Gastrocnemius medialis (tissue), 4 donors: ENCODE data around the gene UCK1. TPM values are rescaled to one million over a fixed set of nuclear protein-coding genes. Genes with fewer than 3 reads are reported as not detected.

ENCODE experiments used
- ATAC-seq, 2 donors: fragments of 150-250 bp; one replicate each; pipeline ENCODE4 v1.9.1; 2016
- DNase-seq, 2 donors: peaks; one replicate each; pipeline ENCODE4 v3.0.0-alpha.2; 2019
- H3K27ac ChIP-seq, 4 donors: fragments of 200-600 bp; sonication (generic); 1 replicate in 1 of 4; 2 replicates in 3 of 4; pipeline ENCODE4 v1.5.1; 2016 to 2018; ENCODE audit warnings: mild to moderate bottlenecking in 2 of 4, moderate library complexity in 1 of 4
- H3K27me3 ChIP-seq, 3 donors: fragments of 200-600 bp; sonication (generic) in 2 of 3; 1 replicate in 1 of 3; 2 replicates in 2 of 3; pipeline versions ENCODE4 v1.5.1 to v1.6.0; 2016 to 2019; ENCODE audit warnings: mild to moderate bottlenecking in 1 of 3, moderate library complexity in 1 of 3
- H3K36me3 ChIP-seq, 2 donors: fragments of 200-600 bp; sonication (generic) in 1 of 2; one replicate each; pipeline ENCODE4 v1.5.1; 2017 to 2018
- H3K4me1 ChIP-seq, 2 donors: fragments of 200-600 bp; sonication (generic) in 1 of 2; one replicate each; pipeline ENCODE4 v1.5.1; 2016 to 2017; ENCODE audit warnings: mild to moderate bottlenecking in 2 of 2
- H3K4me3 ChIP-seq, 4 donors: fragments of 200-600 bp; sonication (generic) in 3 of 4; 1 replicate in 1 of 4; 2 replicates in 3 of 4; pipeline ENCODE4 v1.5.1; 2016 to 2019; ENCODE audit warnings: mild to moderate bottlenecking in 2 of 4
- H3K9me3 ChIP-seq, 3 donors: fragments of 200-600 bp; sonication (generic) in 2 of 3; 1 replicate in 1 of 3; 2 replicates in 2 of 3; pipeline ENCODE4 v1.5.1; 2016 to 2019
- POLR2A ChIP-seq, 2 donors: fragments of 450-650 bp; IDR thresholded peaks; one replicate each; pipeline ENCODE4 v1.6.1; 2017; ENCODE audit warnings: antibody characterized with exemption in 2 of 2, mild to moderate bottlenecking in 2 of 2, moderate library complexity in 2 of 2
- in situ Hi-C, 4 donors: fragments of 200-750 bp; cut with MboI; loops; one replicate each; pipeline versions ENCODE4 v1.15.0 to v1.8.0; 2017; ENCODE audit warnings: low sequenced_read_pairs in 4 of 4
- intact Hi-C: fragments of 100-400 bp; cut with DNase I; formaldehyde crosslinking; loops from one replicate; pipeline ENCODE4 v1.15.1; 2023; ENCODE audit warnings: low total_unique reads
- total RNA-seq, 4 donors: library from RNA; depleted of rRNA; stranded (reverse); fragments of >200 nt; gene quantifications; one replicate each; pipeline versions ENCODE4 v1.1.0 to v1.2.3, GENCODE V29; 2016
- TF ChIP-seq, protein P1 (sequence below), 5 experiments: fragments of 450-650 bp in 3 of 5; fragments of 200-600 bp in 2 of 5; sonication (generic) in 2 of 5; IDR thresholded peaks in 4 of 5; conservative IDR thresholded peaks in 1 of 5; 1 replicate in 4 of 5; 2 replicates in 1 of 5; pipeline ENCODE4 v1.5.1; 2016 to 2019; ENCODE audit warnings: antibody characterized with exemption in 5 of 5, mild to moderate bottlenecking in 3 of 5, moderate library complexity in 3 of 5

The UCK1 gene
- total RNA-seq, 4 donors from 2014 or later: 39.7 to 86.9 (median 43.9) TPM

DNA sequence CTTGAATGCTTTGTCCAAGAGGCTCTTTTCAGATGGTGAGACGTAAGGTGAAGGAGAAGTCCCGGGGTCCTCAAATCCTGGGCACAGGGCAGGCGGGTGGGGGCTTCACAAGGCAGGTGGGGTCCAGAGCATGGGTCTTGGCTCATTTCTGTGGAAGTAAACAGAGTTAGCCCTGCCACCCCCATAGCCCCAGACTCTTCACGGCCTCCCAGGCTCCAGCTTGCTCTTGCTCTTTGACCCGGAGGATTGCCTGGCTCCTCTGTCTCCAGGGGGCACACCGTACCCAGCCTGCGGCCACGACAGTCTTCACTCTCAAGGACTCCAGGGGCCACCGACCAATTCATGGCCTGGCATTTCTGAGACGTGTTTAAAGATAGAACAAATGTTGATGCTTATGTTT is 57.2 kb downstream of the UCK1 start:
- Histone ChIP-seq H3K27me3 (no peaks in the 10 kb centered on the region), H3K9me3 (no peaks in the 10 kb centered on the region), H3K27ac (no peak overlapping the region), H3K4me3 (no peak overlapping the region), H3K4me1 (peaks cover 10 to 12% of the 10 kb centered on the region in 2 donors), H3K36me3 (peaks cover 7 to 91% of the 10 kb centered on the region in 2 donors)
- intact Hi-C loops: no loop called here
- in situ Hi-C loops: loop anchor here in 1 of 4 donors (25.0 kb wide), 1 partner anchor 112 kb away; no protein-coding TSS in a partner anchor
- ATAC-seq (no peak), DNase-seq (no peak)
- TF ChIP-seq POLR2A (IDR thresholded peaks at IDR 0.05): no peak
- TF ChIP-seq, protein P1, sequence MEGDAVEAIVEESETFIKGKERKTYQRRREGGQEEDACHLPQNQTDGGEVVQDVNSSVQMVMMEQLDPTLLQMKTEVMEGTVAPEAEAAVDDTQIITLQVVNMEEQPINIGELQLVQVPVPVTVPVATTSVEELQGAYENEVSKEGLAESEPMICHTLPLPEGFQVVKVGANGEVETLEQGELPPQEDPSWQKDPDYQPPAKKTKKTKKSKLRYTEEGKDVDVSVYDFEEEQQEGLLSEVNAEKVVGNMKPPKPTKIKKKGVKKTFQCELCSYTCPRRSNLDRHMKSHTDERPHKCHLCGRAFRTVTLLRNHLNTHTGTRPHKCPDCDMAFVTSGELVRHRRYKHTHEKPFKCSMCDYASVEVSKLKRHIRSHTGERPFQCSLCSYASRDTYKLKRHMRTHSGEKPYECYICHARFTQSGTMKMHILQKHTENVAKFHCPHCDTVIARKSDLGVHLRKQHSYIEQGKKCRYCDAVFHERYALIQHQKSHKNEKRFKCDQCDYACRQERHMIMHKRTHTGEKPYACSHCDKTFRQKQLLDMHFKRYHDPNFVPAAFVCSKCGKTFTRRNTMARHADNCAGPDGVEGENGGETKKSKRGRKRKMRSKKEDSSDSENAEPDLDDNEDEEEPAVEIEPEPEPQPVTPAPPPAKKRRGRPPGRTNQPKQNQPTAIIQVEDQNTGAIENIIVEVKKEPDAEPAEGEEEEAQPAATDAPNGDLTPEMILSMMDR (IDR thresholded peaks at IDR 0.05 in 4 of 5, conservative IDR thresholded peaks at IDR 0.05 in 1 of 5): no peak

Other genes with a start within 250 kb of the UCK1 start
- gene PLPP7, start 241.5 kb downstream of the UCK1 start, total RNA-seq: 100 to 1,000 TPM; 110 to 395 (median 184) TPM
- gene PRRC2B, start 137.2 kb downstream of the UCK1 start, total RNA-seq: 10 to 100 TPM; 29.9 to 41.6 (median 37.2) TPM
- 10 to 100 TPM; 14.3 to 43.1 (median 32.2) TPM for gene POMT1, start 28.3 kb downstream of the UCK1 start, total RNA-seq
- gene PRRT1B, start 14.3 kb upstream of the UCK1 start, total RNA-seq: not detected
- 100 to 1,000 TPM; 123 to 296 (median 217) TPM for gene RAPGEF1, start 208.8 kb upstream of the UCK1 start, total RNA-seq